Measurements from ENCODE around the gene ARHGAP40.

ARHGAP40 gene

DNA sequence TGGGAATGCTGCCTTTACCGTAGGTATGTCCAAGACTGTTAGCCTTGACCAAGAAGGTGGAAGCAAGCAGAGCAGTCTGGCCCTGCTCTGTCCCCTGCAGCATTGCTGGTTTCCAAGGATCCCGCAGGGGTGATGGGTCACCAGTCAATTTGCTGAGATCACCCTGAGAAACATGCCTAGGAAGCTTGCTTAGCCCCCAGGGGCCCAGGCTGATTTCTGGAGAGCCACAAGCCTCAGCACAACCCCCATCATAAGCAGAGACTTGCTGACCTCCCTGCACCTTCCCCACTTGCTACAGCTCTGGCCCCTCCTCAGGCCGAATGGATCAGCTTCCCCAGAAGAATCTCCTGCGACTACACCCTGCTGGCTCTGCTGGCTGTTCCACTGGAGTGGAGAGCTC is 21.5 kb downstream of the ARHGAP40 start:
- no peak for FAIRE-seq

DNA sequence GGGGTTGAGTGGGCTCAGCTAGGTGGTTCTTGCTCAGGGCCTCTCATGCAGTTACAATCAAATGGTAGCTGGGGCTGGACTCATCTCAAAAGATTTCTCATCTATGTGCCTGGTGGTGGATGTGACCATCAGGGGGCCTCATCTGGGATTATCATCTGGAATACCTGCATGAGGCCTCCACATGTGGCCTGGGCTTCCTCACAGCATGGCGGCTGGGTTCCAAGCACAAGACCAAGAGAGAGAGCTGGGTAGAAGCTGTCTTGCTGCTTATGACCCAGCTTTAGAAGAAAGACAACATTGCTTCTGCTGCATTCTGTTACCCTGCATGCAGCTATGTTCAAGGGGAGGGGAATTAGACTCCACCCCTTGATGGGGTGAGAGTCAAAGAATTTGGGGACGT is 22.5 kb downstream of the ARHGAP40 start:
- FAIRE-seq = no peak

DNA sequence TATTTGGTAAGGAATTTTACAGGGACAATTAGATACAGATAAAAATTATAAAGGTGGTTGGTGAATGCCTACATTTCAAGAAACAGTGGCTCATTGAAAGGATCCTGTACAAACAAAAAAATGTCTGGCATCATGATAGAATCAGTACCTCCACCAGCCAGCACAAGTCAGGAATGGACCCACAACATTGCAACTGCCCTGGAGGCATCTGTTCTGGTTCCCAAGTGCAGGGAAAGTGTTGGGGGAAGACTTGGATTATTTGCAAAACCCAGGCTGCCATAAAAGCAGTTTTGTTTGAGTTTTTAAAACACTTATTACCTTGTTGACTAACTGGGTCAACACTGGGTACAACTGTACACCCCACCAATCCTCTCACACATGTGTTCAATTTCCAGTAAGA is 24.3 kb downstream of the ARHGAP40 start:
- no peak for FAIRE-seq

DNA sequence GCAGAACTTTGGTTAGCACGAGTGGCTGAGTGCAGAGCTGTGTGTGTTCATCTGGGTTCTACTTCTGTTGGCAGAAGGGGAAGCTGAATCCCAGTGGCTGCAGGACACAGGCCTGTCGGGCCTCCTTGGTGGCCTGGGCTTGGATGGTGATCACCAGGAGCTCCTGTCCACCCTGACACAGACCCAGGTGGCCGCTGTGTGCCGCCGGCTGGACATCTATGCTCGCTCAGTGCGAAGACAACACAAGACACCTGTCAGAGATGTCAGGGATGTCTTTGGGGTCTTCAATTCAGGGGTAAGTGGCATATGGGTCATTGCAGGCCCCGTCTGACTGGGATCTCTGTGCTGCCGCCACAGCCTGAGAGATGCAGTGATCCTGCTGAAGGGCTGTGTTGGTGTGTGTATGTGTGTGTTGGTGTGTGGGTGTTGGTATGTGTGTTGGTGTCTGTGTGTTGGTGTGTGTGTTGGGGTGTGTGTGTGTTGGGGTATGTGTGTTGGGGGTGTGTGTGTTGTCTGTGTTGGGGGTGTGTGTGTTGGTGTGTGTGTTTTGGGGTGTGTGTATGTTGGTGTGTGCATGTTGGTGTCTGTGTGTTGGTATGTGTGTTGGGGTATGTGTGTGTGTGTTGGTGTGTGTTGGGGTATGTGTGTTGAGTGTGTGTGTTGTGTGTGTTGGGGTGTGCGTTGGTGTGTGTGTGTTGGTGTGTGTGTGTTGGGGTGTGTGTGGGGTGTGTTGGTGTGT is 25.5 kb downstream of the ARHGAP40 start:
- no peak for FAIRE-seq

DNA sequence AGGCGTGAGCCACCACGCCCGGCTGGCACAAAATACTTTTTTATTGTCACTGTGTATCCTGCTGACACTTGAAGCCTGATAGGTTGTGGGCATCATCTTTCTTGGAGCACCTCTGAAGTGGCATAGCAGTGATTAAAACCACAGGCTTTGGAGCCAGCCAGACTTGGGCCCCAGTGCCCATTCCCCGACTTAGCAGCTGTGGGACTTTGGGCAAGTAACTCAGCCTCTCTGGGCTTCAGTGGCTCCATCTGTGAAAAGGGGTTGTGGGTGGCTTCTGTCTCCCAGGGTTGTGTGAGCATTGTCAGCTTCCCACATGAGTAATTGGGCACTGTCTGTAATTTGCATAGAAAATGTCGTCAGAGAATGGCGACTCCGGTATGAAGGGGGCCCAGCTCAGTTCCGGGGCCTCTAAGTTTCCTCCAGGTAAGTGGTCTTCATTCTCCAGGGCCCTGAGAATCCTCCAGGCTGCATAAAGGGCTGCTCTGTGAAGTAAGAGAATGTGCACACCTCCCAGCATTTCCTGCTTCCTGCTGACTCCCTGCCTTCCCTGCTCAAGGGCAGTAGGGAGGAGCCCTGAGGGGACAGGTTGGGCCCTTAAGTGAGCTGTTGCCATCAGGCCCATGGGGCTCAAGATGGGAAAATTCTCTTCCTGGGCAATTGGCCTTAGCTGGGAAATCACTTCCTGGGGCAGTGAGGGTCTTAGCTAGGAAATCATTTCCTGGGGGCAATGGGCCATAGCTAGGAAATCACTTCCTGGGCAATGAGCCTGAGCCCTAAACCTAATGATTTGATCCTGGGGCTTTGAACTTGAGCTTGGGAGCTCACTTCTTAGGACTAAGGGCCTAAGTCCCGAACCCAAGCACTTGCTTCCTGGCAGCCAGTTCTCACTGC is 27.2 kb downstream of the ARHGAP40 start:
- FAIRE-seq = no peak

DNA sequence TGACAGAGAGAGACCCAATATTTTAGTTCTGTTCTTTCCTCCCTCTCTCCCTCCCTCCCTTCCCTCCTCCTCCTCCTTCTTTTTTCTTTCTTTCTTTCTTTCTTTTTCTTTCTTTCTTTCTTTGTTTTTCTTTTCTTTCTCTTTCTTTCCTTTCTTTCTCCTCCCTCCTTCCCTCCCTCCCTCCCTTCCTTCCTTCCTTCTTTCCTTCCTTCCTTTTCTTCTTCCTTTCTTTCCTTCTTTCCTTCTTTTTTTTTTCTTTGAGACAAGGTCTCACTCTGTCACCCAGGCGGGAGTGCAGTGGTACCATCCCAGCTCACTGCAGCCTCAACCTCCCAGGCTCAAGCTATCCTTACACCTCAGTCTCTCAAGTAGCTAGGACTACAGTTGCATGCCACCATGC is 28.4 kb downstream of the ARHGAP40 start:
- FAIRE-seq = no peak

DNA sequence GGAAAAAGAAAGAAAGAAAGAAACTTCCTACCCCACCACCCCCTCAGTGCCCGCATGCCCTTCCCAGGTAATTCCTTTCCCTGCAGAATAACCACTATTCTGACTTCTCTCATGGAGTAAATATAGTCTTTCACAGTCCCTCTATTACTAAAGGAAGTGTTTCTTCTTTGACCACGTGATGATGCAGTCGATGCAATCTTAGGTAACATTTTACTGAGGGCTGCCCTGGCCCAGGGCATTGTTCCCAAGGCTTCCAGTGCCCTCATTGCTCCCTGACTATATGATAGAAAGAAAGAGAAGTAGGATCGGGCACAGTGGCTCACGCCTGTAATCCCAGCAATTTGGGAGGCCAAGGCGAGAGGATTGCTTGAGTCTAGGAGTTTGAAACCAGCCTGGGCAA is 29.1 kb downstream of the ARHGAP40 start:
- FAIRE-seq = no peak

DNA sequence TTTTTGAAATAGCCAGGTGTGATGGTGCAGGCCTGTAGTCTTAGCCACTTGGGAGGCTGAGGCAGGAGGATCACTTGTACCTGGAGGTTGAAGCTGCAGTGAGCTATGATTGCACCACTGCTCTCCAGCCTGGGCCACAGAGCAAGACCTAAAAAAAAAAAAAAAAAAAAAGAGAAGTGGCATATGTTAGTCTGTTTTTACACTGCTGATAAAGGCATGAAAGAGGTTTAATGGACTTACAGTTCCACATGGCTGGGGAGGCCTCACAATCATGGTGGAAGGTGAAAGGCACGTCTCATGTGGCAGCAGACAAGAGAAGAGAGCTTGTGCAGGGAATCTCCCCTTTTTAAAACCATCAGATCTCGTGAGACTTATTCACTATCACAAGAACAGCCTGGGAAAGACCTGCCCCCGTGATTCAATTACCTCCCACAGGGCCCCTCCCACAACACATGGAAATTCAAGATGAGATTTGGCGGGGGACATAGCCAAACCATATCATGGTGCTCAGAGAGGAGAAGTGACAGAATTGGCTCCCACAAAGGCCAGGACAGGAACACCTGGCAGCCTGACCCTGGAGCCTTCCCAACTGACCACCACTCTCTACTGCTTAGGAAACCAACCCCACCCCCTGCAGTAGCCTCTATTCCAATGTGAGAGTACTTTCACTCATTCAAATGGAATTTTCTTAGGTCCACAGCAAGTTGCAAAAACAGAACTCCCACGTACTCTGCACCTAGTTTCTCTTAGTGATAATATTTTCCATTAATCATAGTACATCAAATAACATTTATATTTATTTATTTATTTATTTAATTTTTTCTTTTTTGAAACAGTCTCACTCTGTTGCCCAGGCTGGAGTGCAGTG is 29.8 kb downstream of the ARHGAP40 start:
- FAIRE-seq = no peak

DNA sequence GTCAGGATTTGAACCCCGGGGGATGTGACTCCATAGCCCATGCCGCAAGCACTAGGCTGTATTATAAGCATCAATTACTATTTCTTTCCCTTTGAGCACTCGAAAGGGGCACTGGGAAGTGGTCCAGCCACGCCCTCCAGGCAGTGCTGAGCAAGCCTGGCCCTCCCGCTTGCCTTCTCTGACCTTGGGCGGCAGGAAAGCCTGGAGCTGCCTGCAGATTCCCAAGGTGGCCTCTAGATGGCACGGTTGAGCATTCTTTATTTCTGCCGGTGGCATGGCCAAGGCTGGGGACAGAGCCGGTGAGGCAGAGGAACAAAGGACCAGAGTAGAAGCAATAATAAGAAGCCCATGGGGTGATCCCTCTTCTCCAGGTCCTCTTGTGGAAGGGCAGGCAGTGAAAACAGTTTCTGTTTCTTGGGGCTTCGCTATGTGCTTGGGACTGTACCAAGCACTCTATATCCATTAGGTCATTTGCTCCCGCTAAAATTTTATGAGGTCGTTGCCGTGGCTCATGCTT is 32.0 kb downstream of the ARHGAP40 start:
- FAIRE-seq = no peak

DNA sequence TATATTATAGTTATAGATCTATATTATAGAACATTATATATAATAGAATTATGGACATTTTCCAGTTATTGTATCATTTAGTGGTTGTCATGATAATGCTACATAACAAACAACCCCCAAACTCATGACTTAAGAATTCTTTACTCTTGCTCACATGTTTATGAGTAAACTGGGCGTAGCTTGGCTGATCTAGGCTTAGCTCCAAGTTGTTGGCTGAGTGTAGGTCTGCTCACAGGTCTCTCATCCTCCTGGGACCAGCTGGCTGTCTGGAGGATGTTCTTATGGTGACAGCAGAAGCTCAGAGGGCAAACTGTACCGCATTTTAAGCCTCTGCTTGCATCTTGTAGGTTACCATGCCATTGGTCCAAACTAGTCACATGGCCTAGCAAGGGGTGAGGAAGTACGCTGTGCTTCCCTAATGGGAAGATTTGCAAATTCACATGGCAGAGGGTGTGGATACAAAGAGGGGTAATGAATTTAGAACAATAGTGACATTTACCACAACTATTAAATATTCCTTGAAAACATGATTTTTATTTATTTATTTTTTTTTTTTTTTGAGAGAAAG is 34.2 kb downstream of the ARHGAP40 start:
- no peak for FAIRE-seq

DNA sequence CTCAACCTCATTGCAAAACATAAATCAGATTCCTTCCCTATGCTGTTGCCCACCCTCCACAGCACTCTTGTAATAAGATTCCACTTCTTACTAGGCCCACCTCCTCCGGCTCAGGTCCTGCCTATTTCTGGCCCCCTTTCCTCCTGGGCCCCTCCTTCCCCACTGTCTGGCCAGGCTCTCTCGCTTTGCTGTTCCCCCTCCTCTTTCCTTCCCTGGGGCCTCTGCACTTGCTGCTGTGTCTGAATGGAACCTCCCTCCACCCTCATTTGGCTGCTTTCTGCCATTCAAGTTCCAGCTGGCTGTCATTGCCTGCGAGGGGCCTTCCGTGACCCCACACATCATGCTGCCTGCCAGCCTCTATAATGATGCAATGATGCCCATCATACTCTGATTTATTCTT is 38.9 kb downstream of the ARHGAP40 start:
- FAIRE-seq = no peak

DNA sequence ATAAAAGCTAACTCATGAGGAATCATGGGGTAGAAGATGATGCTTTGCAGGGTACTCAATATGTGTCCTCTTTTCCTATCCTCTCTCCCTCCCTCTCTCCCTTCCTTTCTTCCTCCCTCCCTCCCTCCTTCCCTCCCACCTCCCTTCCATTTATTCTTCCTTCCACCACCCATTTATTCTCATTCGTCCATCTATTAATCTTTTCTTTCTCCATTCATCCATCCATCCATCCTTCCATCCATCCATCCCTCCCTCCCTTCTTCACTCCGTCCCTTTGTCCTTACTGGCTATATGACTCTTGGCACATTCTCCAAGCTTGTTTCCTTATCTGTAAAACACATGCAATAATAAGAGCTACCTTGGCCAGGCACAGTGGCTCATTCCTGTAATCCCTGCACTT is 40.9 kb downstream of the ARHGAP40 start:
- no peak for FAIRE-seq

DNA sequence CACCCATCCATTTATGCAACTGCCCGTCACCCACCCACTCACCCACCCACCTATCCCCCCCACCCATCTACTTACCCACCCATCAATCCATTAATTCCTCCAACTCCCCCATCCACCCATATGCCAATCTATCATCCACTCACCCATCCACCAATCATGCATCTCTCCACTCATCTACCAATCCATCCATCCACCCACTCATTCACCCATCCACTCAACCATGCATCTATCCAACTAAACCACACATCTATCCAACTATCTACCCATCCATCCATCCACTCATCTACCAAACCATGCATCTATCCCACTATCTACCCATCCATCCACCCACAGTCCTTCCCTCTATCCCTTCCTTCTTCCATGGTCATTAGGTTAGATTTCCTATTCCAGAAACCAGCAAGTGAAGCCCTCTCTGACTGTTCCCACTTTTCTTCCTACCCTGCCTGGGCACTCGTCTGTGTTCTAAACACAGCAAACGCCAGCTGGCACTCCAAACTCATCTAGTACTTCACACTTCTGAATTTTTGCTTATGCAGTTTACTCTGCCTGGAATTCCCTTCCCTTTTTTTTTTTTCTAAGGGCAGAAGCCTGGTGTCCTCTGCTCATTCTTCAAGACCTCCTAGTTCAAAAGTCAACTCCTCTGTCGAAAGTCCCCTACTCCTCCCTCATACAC is 43.1 kb downstream of the ARHGAP40 start:
- no peak for FAIRE-seq

DNA sequence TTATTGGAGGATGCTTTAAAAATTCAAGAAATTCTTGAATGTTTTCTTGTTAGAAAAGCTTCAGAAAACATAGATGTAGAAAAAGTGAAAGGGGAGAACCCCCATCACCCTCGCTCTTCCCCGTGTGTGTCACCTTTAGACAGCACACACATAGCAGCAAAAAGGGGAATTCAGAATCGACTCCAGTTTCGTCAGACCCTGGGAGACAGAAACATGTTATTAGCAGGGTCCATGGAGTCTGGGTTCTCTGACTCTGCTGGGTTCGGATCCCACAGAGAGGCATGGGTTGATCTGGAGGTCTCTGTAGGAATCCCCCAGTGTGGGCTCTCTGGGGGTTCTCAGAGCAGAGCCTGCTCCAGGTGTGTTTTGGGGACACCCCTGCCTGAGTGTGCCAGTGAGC is 43.7 kb downstream of the ARHGAP40 start:
- no peak for FAIRE-seq

DNA sequence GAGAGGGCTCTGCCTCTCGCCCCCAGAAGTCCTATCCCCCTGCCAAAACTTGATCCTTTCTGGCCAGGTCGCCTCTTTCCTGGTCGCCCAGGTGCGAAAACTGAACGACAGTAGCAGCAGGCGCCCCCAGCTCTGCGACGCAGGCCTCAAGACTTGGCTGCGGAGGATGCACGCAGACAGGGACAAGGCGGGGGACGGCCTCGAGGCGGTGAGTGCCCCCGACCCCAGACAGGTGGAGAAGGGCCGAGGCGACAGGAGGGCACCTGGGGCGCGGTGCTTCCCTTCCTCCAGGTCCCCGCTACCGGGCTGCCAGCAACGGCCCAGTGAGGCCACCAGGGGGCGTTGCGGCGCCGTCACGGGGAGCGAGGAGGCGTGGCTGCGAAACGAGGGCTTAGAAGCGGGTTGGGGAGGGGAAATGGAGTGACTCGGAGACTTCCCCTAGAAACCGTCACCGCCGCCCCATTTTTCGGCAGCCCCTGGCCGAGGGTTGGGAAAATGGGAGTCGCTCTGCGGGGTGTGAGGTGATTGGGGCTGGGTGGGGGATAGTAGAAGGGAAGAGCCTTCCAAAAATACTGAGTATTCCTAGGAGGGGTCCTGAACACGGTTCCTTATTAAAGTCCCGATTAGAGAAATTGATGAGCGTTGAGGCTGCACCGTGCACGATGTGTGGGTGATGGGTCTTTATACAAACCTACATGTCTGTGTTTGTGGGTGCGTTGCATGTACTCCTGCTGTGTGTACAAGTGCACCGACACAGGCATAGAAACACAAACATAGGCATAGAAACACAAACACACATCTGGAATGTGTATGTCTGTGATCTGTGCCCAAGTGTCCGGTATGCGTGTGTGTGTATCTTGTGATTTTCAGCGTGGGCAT is 44.6 kb downstream of the ARHGAP40 start:
- no peak for FAIRE-seq

DNA sequence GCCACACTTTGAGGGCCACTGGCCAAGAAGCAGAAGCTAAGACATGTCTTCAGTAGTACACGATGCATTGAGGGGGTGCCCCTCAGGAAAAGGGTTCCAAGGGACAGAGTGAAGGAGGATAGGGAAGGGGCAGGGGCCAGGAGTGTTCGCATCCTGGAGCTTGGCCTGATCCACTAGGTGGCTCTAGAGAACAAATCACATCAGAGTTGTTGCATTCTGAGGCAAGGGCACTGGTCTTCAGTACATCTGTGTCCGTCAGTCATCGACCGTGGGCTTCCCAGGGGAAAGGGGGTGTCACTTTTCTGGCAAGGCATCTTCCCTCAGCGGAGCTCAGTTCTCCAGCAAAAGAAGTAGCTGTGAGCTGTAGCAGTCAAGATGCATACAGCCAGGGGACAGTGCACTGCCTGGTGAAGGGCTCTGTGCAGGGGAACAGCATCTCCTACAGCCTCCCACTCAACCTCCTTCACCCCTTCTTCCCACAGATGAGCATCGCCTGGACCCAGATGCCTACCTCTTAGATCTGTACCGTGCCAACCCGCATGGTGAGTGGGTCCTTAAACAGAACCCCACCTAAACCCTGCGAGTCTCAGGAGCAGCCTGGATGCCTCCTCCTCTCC is 47.8 kb downstream of the ARHGAP40 start:
- no peak for FAIRE-seq

DNA sequence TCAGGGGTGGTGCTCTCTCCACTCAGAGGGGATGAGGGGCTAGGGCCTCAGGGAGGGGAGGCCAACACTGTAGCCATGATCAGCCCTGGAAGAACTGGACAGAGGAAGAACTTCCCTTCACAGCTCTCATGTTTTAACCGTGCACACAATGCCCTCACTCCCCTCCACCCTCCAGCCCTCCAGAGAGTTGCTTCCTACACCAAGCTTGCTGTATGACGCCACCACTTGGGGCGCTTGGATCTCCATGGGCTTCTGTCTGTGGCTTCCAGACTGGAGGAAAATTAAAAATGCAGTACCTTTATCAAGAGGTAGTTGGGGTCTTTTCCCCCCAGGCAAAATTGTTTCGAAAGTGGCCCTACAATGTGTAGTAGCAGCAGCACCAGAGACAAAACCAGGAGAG is 48.4 kb downstream of the ARHGAP40 start:
- no peak for FAIRE-seq

DNA sequence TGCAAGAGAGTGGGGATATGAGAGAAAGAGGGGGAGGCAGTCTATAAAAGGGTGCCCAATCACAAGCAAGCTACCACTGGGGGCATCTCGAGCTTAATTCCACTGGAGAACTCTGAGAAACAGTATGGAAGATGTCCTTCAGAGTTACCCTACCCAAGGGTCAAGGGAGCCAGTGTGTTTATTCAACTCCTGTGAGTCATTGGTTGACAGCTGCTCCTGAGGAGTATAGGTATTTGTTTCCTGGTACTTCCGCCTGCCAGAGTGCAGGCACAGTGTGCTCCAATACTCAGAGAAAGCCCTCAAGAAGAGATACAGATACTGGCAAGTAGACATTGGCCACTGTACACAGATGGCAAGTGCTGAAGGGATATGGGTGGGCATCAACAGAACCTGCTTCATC is 49.5 kb downstream of the ARHGAP40 start:
- no peak for FAIRE-seq

DNA sequence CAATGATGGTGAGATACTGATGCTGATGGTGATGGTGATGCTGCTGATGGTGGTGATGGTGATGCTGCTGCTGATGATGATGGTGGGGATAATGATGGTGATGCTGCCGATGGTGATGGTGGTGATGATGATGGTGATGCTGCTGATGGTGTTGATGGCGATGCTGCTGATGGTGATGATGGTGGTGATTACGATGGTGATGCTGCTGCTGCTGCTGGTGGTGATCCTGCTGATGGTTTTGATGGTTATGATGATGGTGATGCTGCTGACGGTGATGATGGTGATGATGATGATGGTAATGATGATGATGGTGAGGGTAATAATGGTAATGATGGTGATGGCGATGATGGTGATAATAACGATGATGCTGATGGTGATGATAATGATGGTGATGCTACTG is 50.0 kb downstream of the ARHGAP40 start:
- FAIRE-seq = no peak

DNA sequence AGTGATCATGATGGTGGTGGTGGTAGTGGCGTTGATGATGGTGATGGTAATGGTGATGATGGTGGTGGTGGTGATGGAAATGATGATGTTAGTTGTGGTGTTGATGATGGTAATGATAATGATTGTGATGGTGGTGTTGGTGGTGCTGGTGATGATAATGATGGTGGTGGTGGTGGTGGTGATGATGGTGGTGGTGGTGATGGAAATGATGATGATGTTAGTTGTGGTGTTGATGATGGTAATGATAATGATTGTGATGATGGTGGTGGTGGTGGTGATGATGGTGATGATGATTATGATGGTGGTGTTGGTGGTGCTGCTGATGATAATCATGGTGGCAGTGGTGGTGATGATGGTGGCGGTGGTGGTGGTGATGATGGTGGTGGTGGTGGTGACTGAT is 51.4 kb downstream of the ARHGAP40 start:
- no peak for FAIRE-seq

DNA sequence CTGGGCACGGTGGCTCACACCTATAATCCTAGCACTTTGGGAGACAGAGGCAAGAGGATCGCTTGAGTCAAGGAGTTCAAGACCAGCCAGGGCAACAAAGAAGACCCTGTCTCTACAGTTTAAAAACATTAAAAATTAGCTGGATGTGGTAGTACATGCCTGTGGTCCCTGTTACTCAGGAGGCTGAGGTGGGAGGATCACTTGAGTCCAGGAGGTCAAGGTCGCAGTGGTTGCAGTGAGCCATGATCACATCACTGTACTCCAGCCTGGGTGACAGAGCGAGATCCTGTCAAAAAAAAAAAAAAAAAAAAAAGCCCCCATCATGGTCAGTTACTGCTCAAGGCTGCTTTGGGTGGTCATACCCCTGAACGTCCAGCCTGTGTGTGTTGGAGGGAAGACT is 55.8 kb downstream of the ARHGAP40 start:
- FAIRE-seq = no peak

All from islet of Langerhans (tissue), 1 donor.